ENCODE results near the gene TNFAIP3. TPM values are rescaled to one million over a fixed set of nuclear protein-coding genes. Genes with fewer than 3 reads are reported as not detected.
A peak's percentile ranks its signal among the peaks of the same experiment; 100 is the strongest.

TNFAIP3 gene
- total RNA-seq, 1 donor from 2014 or later = 16.8 TPM

DNA sequence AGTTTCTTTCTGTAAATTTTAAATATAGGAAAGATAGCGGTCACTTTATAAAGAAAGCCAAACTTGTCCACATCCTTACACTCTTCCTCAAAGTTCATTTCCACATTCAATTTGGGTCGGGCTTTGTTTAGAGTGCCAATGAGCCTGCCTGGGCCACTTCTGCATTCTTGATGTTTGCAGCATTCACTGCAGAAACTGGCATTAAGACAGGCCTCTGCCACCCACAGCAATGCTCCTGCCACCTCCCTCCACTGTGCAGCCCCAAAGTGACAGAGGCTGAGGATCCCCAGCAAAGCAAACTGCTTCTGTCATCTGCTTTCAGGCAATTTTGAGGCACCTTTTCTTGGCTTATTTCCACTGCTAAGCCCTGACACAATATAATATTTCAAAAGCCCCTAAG, 61.2 kb downstream of the TNFAIP3 start:
- FAIRE-seq (no peak), DNase-seq (ENCODE audit: low read depth) (no peak)
- Mint-ChIP-seq H3K4me3 (ENCODE audit: unreplicated experiment) (no peak overlapping the region), H3K27ac (ENCODE audit: unreplicated experiment) (peak overlapping the region; percentile 90), H3K4me1 (ENCODE audit: low read depth, unreplicated experiment) (peaks cover 46% of the 10 kb centered on the region), H3K36me3 (ENCODE audit: low read depth, unreplicated experiment) (no peaks in the 10 kb centered on the region), H3K27me3 (ENCODE audit: low read depth, unreplicated experiment) (no peaks in the 10 kb centered on the region), H3K9me3 (ENCODE audit: unreplicated experiment) (no peaks in the 10 kb centered on the region)
- Histone ChIP-seq H3K27me3 (ENCODE audit: insufficient read depth, low read length) (no peaks in the 10 kb centered on the region), H3K4me1 (ENCODE audit: insufficient read depth, low read length) (peaks cover 28% of the 10 kb centered on the region), H2AFZ (ENCODE audit: low read depth, low read length) (peak overlapping the region; percentile 68), H3K36me3 (ENCODE audit: insufficient read depth, low read length) (no peaks in the 10 kb centered on the region), H3K9me3 (ENCODE audit: insufficient read depth, low read depth, low read length) (no peaks in the 10 kb centered on the region), H3K4me2 (ENCODE audit: low read length) (no peak overlapping the region), H4K20me1 (ENCODE audit: insufficient read depth, low read length) (no peaks in the 10 kb centered on the region), H3K27ac (ENCODE audit: low read depth, low read length) (no peak overlapping the region), H3K4me3 (ENCODE audit: insufficient read depth, low read depth, low read length) (no peak overlapping the region), H3K9ac (ENCODE audit: low read length) (no peak overlapping the region), H3K79me2 (ENCODE audit: insufficient read depth, low read length) (no peaks in the 10 kb centered on the region)
- no peak for TF ChIP-seq EZH2 (IDR thresholded peaks at IDR 0.05; ENCODE audit: insufficient read depth, low read length)
- TF ChIP-seq, protein P1, sequence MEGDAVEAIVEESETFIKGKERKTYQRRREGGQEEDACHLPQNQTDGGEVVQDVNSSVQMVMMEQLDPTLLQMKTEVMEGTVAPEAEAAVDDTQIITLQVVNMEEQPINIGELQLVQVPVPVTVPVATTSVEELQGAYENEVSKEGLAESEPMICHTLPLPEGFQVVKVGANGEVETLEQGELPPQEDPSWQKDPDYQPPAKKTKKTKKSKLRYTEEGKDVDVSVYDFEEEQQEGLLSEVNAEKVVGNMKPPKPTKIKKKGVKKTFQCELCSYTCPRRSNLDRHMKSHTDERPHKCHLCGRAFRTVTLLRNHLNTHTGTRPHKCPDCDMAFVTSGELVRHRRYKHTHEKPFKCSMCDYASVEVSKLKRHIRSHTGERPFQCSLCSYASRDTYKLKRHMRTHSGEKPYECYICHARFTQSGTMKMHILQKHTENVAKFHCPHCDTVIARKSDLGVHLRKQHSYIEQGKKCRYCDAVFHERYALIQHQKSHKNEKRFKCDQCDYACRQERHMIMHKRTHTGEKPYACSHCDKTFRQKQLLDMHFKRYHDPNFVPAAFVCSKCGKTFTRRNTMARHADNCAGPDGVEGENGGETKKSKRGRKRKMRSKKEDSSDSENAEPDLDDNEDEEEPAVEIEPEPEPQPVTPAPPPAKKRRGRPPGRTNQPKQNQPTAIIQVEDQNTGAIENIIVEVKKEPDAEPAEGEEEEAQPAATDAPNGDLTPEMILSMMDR (IDR thresholded peaks at IDR 0.05; ENCODE audit: insufficient read depth, low read depth, low read length) = no peak

DNA sequence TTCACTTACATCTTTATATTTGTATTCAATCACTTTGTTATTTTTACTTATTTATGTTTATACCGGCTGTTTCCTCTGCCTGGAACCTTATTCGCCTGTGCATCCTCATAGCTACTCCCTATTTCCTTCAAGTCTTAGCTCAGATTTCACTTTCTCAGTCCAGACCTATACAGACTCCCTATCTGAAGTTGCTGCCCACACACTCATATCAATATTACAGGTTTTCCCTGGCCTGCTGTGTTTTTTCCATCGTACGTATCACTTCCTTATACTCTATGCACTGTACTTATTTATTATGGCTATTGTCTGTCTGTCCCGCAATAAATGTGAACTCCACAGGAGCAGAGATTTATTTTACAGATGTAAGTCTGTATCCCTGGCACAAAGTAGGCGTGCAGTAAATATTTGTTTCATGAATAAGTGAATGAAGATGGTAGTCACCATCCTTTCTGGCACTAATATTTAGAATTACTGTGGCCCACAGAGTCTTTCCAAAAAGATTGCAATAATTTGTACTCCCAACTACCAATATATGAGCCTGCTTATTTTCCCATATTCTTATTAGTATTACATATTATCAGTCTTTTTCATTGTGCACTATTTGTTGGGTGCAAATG, 64.9 kb downstream of the TNFAIP3 start:
- no peak overlapping the region for H2AFZ ChIP-seq (ENCODE audit: low read depth, low read length)
- Mint-ChIP-seq H3K4me3 (ENCODE audit: unreplicated experiment) (no peak overlapping the region), H3K9me3 (ENCODE audit: unreplicated experiment) (peaks cover 1% of the 10 kb centered on the region), H3K4me1 (ENCODE audit: low read depth, unreplicated experiment) (peaks cover 18% of the 10 kb centered on the region), H3K27me3 (ENCODE audit: low read depth, unreplicated experiment) (no peaks in the 10 kb centered on the region), H3K27ac (ENCODE audit: unreplicated experiment) (no peak overlapping the region), H3K36me3 (ENCODE audit: low read depth, unreplicated experiment) (no peaks in the 10 kb centered on the region)
- no peaks in the 10 kb centered on the region for H3K36me3 ChIP-seq (ENCODE audit: insufficient read depth, low read length)
- no peaks in the 10 kb centered on the region for H4K20me1 ChIP-seq (ENCODE audit: insufficient read depth, low read length)
- no peaks in the 10 kb centered on the region for H3K79me2 ChIP-seq (ENCODE audit: insufficient read depth, low read length)
- no peak overlapping the region for H3K27ac ChIP-seq (ENCODE audit: low read depth, low read length)
- H3K4me3 ChIP-seq (ENCODE audit: insufficient read depth, low read depth, low read length) = no peak overlapping the region
- peaks cover 14% of the 10 kb centered on the region for H3K4me1 ChIP-seq (ENCODE audit: insufficient read depth, low read length)
- H3K27me3 ChIP-seq (ENCODE audit: insufficient read depth, low read length) = no peaks in the 10 kb centered on the region
- H3K9ac ChIP-seq (ENCODE audit: low read length) = no peak overlapping the region
- no peak for TF ChIP-seq EZH2 (IDR thresholded peaks at IDR 0.05; ENCODE audit: insufficient read depth, low read length)
- TF ChIP-seq, protein P1 (IDR thresholded peaks at IDR 0.05; ENCODE audit: insufficient read depth, low read depth, low read length) = no peak
- FAIRE-seq (no peak), DNase-seq (ENCODE audit: low read depth) (no peak)
- no peak overlapping the region for H3K4me2 ChIP-seq (ENCODE audit: low read length)
- no peaks in the 10 kb centered on the region for H3K9me3 ChIP-seq (ENCODE audit: insufficient read depth, low read depth, low read length)

Other genes with a start within 250 kb of the TNFAIP3 start
- gene PERP, start 240.2 kb downstream of the TNFAIP3 start, total RNA-seq = 36.4 and 43.1 TPM in 2 replicates

Data from astrocyte (in vitro differentiated cells and primary cell).